GM23248 (cell line): ENCODE data around the gene APBA2.

Experiments used
- EZH2 ChIP-seq: fragments of 200-600 bp; sonication (generic); IDR thresholded peaks from 2 replicates; pipeline ENCODE4 v1.6.1; 2018; ENCODE audit warnings: antibody characterized with exemption, mild to moderate bottlenecking; ENCODE audit not compliant: insufficient read depth, poor library complexity, severe bottlenecking
- EZH2phosphoT487 ChIP-seq: fragments of 200-600 bp; sonication (generic); IDR thresholded peaks from 2 replicates; pipeline ENCODE4 v1.6.1; 2018; ENCODE audit warnings: antibody characterized with exemption, moderate library complexity, mild to moderate bottlenecking, low read depth; ENCODE audit not compliant: insufficient read depth

DNA sequence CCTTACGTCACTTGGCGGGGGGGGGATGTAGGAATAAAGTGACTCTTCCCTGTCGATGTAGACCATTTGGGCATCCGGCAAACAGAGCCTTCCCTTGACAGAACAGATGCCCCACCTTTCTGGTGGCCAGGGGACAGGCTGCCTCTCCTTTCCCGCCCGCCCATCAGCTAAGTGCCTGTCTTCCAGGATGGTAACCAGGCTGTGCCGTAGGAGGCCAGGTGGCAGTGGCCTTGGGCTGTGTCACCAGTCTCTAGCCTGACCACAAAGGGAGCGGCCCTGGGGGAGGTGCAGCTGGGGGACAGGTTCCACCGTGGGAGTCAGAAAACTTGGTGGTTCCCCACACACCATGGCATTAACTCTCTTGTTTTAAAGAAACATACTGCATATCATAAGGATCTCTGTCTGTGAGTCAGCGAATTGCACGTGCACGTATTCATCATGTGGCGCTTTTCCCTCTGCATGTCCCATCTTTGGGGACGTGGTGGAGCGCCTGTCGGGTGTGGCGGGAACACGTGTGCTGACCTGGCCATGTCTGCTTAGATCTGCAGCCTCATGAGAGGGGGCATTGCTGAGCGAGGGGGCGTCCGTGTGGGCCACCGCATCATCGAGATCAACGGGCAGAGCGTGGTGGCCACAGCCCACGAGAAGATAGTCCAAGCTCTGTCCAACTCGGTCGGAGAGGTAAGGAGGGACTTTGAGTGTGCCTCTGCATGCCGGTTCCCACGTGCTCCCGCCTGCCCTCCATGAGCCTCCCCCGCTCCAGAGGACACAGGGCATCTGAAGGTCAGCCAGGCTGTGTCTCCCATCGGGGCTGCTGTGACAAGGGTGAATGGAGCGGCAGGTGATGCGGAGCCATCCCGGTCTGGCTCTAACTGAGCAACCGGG lies 227.8 kb downstream of the APBA2 start:
- TF ChIP-seq EZH2phosphoT487 (no peak), EZH2 (no peak)
